Measurements from ENCODE around the gene UCKL1.
"Not testable (repeated sequence)": the region's sequence is repeated elsewhere in the genome, so short reads cannot be mapped to it uniquely, and the experiment has no call there.

Gene UCKL1

GRCh38 chr20:63917811-63918210 is 38.4 kb downstream of the UCKL1 start:
- no peak for DNase-seq

GRCh38 chr20:63916371-63916939 is 39.8 kb downstream of the UCKL1 start:
- not testable (repeated sequence) for DNase-seq

DNA sequence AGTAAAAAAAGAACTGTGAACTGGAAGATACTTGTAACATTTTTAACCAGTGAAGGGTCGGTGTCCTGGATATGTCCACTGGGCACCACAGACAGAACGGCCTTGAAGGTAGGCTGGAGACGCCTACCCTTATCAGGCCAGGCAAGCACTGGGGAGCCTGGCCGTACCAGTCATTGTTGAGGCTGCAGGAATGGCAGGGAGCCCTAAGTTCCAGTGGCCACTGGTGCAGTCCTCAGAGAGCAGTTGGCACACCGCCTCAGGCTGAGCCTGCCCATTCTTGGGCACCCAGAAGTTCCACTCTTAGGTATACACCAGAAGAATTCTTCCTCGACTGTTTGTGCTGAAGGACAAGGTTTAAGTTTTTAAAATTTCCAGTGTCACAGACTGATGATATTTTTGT is 40.7 kb downstream of the UCKL1 start:
- no peak for DNase-seq

DNA sequence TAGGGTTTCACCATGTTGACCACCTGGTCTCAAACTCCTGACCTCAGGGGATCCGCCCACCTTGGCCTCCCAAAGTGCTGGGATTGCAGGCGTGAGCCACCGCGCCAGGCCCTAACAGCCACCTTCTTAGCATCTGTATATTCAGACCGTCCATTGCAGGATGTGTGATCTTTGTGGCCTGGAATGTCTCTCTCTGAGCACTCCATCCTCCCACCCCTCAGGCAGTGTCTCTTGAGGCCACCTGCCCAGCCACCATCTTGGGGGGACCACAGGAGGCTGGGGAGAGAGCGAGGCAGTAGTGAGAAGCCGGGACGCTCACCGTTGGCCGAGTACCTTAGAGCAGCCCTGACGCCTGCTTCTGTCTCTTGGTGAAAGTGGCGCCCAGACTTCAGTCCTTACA is 42.4 kb downstream of the UCKL1 start:
- DNase-seq, result no peak

DNA sequence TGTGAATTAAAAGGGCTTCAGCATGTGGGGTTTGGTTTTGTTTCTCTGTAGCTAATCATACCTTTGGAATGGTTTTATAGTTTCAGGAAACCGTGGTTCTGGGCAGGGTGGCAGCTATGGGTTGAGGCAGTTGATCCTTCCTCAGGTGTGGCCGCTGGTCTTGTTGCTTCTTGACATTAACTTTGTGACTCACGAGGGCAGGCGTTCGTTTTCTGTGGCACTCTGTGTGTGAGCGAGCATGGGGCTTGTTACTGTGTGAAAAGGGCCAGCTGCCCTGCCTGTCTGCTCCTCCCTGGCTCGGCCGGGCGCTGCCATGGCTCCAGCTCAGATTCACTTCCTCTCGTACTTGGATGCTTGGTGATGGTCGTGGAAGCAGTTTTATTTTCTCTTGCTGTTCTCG is 45.0 kb downstream of the UCKL1 start:
- no peak for DNase-seq

DNA sequence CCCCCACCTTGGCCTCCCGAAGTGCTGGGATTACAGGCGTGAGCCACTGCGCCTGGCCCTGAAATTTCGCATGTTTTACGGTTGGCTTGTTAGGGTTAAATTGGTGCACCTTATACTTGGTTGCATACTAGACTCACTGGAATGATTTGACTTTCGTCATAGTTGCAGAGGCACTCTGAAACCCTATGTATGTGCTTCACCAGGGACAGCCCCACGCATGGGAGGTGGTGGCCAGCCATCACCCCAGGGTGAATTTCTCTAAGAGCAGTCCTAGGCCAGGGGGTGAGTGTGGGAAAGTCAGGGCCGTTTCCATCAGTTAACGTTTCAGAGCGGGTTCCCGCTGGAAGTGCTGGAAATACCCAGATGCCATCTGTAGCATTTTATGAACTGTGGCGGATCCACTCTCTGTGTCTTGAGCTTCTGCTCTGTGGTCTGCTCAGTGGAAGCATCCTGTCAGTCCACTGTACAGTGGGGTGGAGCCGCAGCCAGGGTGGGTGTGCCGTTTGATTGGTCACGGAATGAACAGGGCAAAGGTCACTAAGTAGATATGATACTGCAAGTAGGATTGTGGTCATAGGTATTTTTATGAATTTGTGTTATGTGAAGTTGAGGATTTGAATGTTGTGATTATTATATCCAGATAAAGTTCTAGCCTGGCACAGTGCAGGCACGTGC is 48.1 kb downstream of the UCKL1 start:
- DNase-seq, result no peak

- DNase-seq, result no peak
Observed at GRCh38 chr20:63903796-63904561, 52.2 kb downstream of the UCKL1 start.

GRCh38 chr20:63900413-63900812 is 55.8 kb downstream of the UCKL1 start:
- no peak for DNase-seq

GRCh38 chr20:63898882-63899558 is 57.2 kb downstream of the UCKL1 start:
- DNase-seq, result no peak

DNA sequence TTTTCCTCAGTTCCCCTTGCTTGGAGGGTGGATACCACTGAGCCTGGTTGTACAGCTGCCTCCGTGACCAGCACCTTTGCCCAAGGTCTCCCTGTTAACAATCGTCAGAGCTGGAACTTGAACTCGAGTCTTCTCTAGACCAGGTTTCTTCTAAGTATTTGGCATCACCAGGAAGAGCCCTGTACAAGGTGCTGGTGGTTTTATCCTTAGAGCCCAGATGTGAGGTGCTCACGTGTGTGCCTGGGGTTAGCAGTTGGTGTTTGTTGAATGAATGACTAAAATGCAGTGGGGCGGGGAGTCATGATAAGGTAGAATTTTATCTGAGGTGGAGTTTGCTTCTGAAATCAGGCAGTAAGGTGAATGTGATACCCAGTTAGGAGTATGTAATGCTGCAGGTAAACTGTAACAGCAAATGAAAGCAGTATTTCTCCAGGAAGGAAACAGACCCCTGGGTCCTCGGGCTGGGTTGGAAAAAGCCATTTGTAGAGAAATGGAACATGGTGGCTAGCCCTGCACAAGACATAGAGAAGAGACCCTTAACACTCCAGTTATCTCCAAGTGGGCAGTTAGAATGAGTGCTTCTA is 58.1 kb downstream of the UCKL1 start:
- DNase-seq, result no peak

DNA sequence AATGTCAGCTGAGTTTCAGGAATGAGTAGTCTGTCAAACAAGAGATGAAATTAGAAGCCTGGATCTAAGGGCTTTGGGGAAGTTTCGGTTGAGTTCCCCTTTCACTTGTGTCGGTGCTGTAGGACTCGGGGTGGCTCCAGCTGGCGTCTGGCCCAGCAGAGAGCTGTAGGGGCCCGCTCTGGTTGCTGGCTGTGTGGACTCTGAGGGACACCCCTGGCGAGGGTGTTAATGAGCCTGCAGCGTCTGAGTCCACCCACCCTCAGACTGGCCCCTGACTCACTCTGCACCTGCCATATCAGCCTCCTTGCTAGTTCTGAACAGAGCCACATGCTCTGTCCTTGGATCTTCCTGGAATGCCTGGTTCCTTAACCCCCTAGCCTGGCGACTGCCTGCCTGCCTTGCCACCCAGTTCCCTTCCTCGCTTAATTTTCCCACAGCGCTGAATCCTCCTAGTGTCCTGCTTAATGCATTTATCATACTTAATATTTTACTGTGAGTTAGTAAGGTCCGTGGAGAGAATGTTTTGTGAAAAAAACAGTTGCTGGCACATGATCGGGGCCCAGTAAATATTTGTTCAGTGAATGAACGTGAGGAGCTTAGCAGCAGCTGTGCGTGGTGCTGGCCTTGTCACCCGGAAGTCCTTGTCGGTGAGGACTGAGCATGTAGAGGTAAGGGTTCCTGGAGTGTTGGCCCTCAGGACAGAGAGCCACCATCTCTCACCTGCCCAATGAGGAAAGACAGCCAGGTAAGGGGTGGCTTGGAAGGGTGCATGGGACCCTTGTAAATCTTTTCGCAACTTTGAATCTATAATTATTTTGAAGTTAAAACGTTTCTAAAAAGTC is 59.7 kb downstream of the UCKL1 start:
- peak; percentile 50 for DNase-seq

DNA sequence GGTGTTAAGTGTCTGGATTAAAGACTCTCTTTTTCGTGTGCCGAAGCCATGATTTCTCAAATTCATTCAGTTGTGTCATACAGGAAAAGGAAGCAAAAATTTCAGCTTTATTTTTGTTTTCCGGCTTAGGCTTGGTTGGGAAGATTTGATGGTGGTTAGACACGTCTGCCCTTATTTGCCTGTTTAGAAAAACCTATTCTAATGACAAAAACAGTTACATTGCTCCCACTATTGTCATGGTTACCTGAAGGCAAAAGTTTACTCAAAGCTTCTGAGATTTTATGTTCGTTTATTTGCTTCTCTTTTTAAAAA is 60.3 kb downstream of the UCKL1 start:
- DNase-seq, result no peak

DNA sequence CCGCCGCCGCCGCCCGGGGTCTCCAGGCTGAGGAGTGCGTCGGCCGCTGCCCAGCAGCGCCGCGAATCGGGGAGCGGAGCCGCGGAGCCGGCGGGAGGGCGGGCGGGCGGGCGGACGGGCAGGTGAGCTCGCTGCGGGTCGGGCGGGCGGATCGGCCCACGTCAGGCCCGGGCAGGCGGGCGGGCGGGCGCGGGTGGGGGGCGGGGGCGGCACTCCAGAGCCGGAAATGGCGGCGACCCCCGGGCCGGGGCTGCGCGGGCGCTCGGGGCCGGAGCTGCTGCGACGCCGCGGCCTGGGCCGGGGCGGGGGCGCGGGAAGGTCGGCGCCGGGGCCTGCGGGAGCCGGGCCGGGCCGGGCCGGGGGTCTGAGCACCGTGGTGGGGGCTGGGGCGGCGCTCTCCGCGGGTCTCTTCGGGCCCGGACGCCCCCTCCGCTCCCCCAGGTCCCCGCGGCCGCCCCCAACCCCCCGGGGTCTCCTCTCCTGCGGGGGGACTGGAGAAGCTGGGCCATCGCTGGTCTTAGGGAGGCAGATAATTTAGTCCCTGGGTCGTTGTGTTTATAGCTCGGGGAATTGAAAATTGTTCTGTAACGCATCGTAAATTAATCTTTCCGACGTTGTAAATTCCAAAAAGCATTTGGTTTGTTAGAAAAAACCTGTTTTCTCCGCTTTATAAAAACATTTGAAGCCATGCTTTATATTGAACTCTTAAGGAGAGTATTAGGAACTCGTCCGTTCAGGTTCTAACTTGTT is 60.8 kb downstream of the UCKL1 start:
- DNase-seq, result no peak

DNA sequence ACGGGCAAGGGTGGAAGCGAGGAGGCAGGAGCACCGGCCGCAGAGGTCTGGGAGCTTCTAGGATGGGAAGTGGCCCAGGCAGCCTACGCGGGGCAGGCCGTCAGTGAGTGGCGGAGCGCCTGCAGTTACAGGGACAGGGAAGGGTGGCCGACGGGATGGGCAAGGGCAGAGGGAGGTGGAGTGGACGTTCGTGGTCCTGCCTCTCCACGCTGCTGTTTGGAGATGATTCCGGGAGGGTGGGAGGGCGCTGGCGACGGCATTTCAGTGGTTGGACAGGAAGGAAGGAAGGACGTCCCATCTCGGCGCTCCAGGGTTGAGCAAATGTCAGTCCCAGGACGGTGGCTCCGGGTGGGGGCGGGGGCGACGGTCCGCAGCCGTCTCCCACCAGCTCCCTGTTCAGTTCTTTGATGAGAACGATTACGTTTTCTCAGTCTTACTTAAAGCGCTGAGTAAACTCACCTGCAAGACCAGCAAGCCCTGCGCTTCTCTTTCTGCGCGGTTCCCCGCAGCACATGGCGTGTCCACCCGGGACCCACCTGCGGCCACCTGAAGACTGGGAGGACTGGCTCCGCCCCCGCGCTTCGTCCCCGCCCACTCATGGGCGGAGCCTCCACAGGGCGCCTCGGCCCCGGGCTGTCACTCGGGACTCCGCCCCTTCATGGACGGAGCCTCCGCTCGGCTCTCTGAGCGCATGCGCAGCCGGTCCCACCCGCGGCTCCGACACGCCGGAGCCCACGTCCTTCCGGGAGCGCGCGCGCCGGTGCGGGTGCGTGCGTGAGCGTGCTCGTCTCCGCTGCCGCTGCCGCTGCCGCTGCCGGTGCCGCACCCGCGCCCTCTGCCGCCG is 61.6 kb downstream of the UCKL1 start, which contains the start of gene DNAJC5:
Gene DNAJC5, plus strand, starts transcription at position 769 of the 844 bp plus-strand sequence. CDS start 33,220 bp downstream, outside the sequence.
- peak; percentile 95 for DNase-seq

GRCh38 chr20:63893999-63894357 is 62.2 kb downstream of the UCKL1 start:
- no peak for DNase-seq

DNA sequence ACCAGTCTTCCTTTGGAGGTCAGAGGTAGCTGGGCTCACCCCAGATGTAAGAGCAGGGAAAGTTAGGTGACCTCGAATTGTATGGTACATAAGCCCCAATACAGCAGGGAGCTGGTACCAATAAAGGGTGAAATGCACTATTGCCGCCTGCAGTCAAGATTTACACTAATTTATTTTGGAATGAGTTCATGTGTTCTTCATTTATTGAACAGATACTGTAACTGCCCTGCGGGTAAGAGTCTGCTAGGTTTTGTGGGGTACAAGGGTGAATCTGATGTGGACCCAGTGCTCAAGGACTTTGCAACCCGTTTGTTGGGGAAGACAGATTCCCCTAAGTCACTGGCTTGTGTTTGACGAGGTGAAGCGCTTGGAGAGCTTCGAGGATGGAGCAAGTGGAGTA is 63.8 kb downstream of the UCKL1 start:
- no peak for DNase-seq

DNA sequence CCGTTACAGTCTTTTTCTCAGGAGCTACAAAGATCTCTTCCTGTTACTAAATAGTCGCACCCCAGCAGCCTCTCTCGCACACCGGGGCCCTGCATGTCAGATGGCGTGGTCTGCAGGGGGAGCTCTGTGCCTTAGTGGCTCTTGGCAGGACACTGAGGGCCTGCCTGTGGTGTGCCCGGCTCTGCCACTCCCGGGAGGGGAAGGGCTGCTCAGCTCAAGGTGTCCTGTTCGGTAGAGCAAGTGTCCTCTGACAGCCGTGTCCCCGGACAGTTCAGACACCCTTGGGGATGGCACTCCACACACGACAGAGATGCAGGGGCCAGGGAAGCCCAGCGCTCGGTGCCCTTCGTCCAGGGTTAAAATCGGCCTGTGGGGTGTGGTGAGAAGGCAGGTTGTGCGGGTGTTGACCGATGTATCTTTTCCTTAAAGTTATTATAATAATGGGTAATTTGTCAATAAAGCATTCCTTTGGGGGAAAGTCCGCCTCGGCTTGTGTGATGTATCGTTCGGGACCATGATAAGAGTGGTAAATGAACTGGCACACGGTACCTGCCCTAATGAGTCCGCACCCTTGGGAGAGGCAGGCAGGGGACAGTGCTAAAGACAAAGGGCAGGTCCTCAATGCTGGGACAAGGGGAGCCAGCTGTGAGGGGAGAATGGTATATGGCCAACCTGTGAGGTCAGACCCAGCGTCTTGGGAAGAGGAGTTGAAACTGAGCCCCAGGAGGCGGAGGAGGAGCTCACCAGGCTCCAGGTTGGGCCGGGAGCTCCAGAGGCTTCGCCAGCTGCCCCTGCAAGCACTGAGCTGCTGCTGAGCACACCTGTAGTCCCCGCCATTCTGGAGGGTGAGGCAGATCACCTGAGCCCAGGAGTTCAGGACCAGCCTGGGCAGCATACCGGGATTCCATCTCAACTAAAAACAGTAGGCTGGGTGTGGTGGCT is 64.9 kb downstream of the UCKL1 start:
- no peak for DNase-seq

DNA sequence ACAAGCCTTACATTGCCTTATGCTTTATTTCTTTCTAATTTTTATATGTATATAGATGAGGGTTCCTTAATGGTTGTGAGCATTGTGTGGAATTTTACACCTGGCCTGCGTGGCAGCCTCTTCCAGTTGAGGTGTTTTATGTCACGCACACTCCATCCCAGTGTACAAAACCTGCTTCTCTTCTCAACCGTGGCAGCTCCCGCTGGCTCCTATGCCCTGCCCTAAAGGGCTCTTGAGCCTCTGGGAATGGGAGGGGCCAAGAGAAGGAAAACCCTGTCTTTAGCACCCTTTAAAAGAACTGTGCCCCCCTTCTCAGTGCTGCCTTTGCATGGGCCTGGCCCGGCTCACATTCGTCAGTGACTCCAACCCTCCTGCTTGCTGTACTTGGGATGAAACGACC is 65.6 kb downstream of the UCKL1 start:
- no peak for DNase-seq

DNA sequence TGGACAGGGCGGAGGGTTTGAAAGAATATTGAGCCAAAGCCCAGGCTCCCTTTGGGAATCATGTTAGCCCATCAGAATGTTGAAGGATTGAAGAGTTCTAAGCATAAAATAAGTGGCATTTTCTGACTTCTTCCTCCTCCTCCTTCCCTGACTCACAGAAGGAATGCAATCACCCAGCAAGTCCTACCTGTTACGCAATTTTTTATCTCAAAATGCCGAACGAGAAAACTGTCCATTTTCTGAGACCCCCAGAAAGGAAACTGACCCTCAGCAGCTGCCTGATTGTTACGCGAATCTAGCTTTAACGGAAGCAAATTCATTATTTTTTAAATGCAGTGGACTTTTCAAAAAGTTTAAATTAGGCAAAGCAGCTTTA is 66.0 kb downstream of the UCKL1 start:
- no peak for DNase-seq
